CD4-positive, alpha-beta T cell (primary cell): ENCODE results near the gene MED12L. TPM values are rescaled to one million over a fixed set of nuclear protein-coding genes. Genes with fewer than 3 reads are reported as not detected.

ENCODE experiments used
- ATAC-seq: fragments of 200-7000 bp; cut with Tn5 transposase; one replicate; pipeline ENCODE4 v1.10.0; 2022; ENCODE audit warnings: mild to moderate bottlenecking; ENCODE audit not compliant: poor library complexity
- CTCF ChIA-PET: fragments of 350-600 bp; sonication (Branson Sonifier 250); formaldehyde crosslinking; loops from one replicate; lab custom pipeline; 2021; ENCODE audit warnings: antibody characterized with exemption, inconsistent platforms; lab: Charles Lee
- POLR2A ChIA-PET: fragments of 350-600 bp; sonication (Branson Sonifier 250); formaldehyde crosslinking; loops from one replicate; lab custom pipeline; 2021; ENCODE audit warnings: antibody characterized with exemption, inconsistent platforms; lab: Charles Lee
- DNase-seq, 14 experiments: peaks; one replicate each; pipeline ENCODE4 v3.0.0-alpha.2; 2013 to 2020; ENCODE audit warnings: mixed read lengths in 2 of 14
- H3K27ac ChIP-seq, 2 donors: one replicate each; pipeline versions ENCODE4 v1.5.1 to v1.7.0; 2013; ENCODE audit warnings: low read length in 2 of 2, low read depth in 1 of 2, mild to moderate bottlenecking in 1 of 2
- H3K27me3 ChIP-seq, 2 experiments: 1 replicate in 1 of 2; 2 replicates in 1 of 2; pipeline versions ENCODE4 v1.6.1 to v1.7.0; 2013; ENCODE audit warnings: low read length in 2 of 2, control low read depth in 1 of 2, mild to moderate bottlenecking in 1 of 2, moderate library complexity in 1 of 2; ENCODE audit not compliant: insufficient read depth in 2 of 2, control insufficient read depth in 1 of 2
- H3K36me3 ChIP-seq: one replicate; pipeline ENCODE4 v1.6.1; 2013; ENCODE audit warnings: low read length, control low read depth; ENCODE audit not compliant: insufficient read depth
- H3K4me1 ChIP-seq: one replicate; pipeline ENCODE4 v1.6.1; 2013; ENCODE audit warnings: low read length, control low read depth; ENCODE audit not compliant: insufficient read depth
- H3K4me3 ChIP-seq: one replicate; pipeline ENCODE4 v1.5.1; 2013; ENCODE audit warnings: mild to moderate bottlenecking, low read length, moderate library complexity
- H3K9me3 ChIP-seq, 2 experiments: 1 replicate in 1 of 2; 2 replicates in 1 of 2; pipeline versions ENCODE4 v1.6.1 to v1.7.0; 2013; ENCODE audit warnings: low read length in 2 of 2, mild to moderate bottlenecking in 2 of 2, control low read depth in 1 of 2, moderate library complexity in 1 of 2; ENCODE audit not compliant: control insufficient read depth in 1 of 2, insufficient read depth in 1 of 2
- H3K27ac Mint-ChIP-seq: one replicate; pipeline ENCODE4 v1.8.0; 2020; ENCODE audit warnings: mixed read lengths
- H3K27me3 Mint-ChIP-seq: one replicate; pipeline ENCODE4 v1.8.0; 2021; ENCODE audit warnings: mixed read lengths
- H3K36me3 Mint-ChIP-seq: one replicate; pipeline ENCODE4 v1.8.0; 2021; ENCODE audit warnings: low read depth, mixed read lengths
- H3K4me1 Mint-ChIP-seq: one replicate; pipeline ENCODE4 v1.8.0; 2021; ENCODE audit warnings: low read depth, mixed read lengths
- H3K4me3 Mint-ChIP-seq: one replicate; pipeline ENCODE4 v1.8.0; 2020; ENCODE audit warnings: mild to moderate bottlenecking, mixed read lengths
- H3K9me3 Mint-ChIP-seq: one replicate; pipeline ENCODE4 v1.8.0; 2020; ENCODE audit warnings: mixed read lengths
- CTCF ChIP-seq: fragments of 200-600 bp; IDR thresholded peaks from one replicate; pipeline ENCODE4 v1.8.0; 2022; ENCODE audit warnings: antibody characterized with exemption, mild to moderate bottlenecking
- intact Hi-C, 2 experiments: fragments of 100-400 bp; cut with DNase I in 1 of 2; cut with micrococcal nuclease in 1 of 2; formaldehyde crosslinking; loops; one replicate each; pipeline versions ENCODE4 v1.15.1 to v1.9.0; 2023 to 2025; cut with DNase I, micrococcal nuclease
- total RNA-seq, 174 experiments: library from RNA in 2 of 174; stranded (reverse) in 2 of 174; gene quantifications; one replicate each; pipeline ENCODE4 v1.2.3 and lab custom pipeline; 2021 to 2026

The MED12L gene
- total RNA-seq, 2 experiments from 2014 or later, result 0.39 to 0.49 TPM

- no peak overlapping the region for H3K4me3 ChIP-seq
- H3K4me3 Mint-ChIP-seq, result no peak overlapping the region
- no peak for DNase-seq
- H3K36me3 Mint-ChIP-seq, result no peaks in the 10 kb centered on the region
- H3K27me3 ChIP-seq, result no peaks in the 10 kb centered on the region
- no peaks in the 10 kb centered on the region for H3K9me3 ChIP-seq
- no peak overlapping the region for H3K27ac ChIP-seq
- peaks cover 5% of the 10 kb centered on the region for H3K4me1 Mint-ChIP-seq
- CTCF ChIA-PET, result no interaction called here
- peaks cover 8% of the 10 kb centered on the region for H3K27me3 Mint-ChIP-seq
- H3K36me3 ChIP-seq, result no peaks in the 10 kb centered on the region
- peaks cover 4% of the 10 kb centered on the region for H3K4me1 ChIP-seq
- POLR2A ChIA-PET, result no interaction called here
- no peak for TF ChIP-seq CTCF
- no peak for ATAC-seq
- H3K9me3 Mint-ChIP-seq, result no peaks in the 10 kb centered on the region
- no peak overlapping the region for H3K27ac Mint-ChIP-seq
- intact Hi-C loops, result no loop called here
These were observed 221.7 kb downstream of the MED12L start for GRCh38 chr3:151307131-151307530.

- Histone ChIP-seq H3K27ac (no peak overlapping the region), H3K36me3 (no peaks in the 10 kb centered on the region), H3K27me3 (no peaks in the 10 kb centered on the region), H3K4me3 (no peak overlapping the region), H3K9me3 (no peaks in the 10 kb centered on the region), H3K4me1 (peaks cover 4% of the 10 kb centered on the region)
- H3K9me3 Mint-ChIP-seq, result no peaks in the 10 kb centered on the region
- TF ChIP-seq CTCF, result no peak
- ChIA-PET POLR2A (no interaction called here), CTCF (no interaction called here)
- H3K27me3 Mint-ChIP-seq, result peaks cover 4% of the 10 kb centered on the region
- H3K4me3 Mint-ChIP-seq, result no peak overlapping the region
- DNase-seq (no peak), ATAC-seq (no peak)
- H3K27ac Mint-ChIP-seq, result no peak overlapping the region
- peaks cover 5% of the 10 kb centered on the region for H3K4me1 Mint-ChIP-seq
- intact Hi-C loops, result no loop called here
- H3K36me3 Mint-ChIP-seq, result no peaks in the 10 kb centered on the region
These were observed 222.4 kb downstream of the MED12L start for GRCh38 chr3:151307583-151308488.

- no peaks in the 10 kb centered on the region for H3K9me3 Mint-ChIP-seq
- H3K27me3 ChIP-seq, result no peaks in the 10 kb centered on the region
- no peak for TF ChIP-seq CTCF
- H3K27ac Mint-ChIP-seq, result no peak overlapping the region
- ChIA-PET CTCF (no interaction called here), POLR2A (no interaction called here)
- peaks cover 4% of the 10 kb centered on the region for H3K4me1 ChIP-seq
- no peak overlapping the region for H3K4me3 Mint-ChIP-seq
- intact Hi-C loops, result no loop called here
- DNase-seq (no peak), ATAC-seq (no peak)
- no peaks in the 10 kb centered on the region for H3K27me3 Mint-ChIP-seq
- no peaks in the 10 kb centered on the region for H3K36me3 ChIP-seq
- H3K9me3 ChIP-seq, result no peaks in the 10 kb centered on the region
- no peaks in the 10 kb centered on the region for H3K36me3 Mint-ChIP-seq
- no peak overlapping the region for H3K4me3 ChIP-seq
- H3K4me1 Mint-ChIP-seq, result peaks cover 5% of the 10 kb centered on the region
- no peak overlapping the region for H3K27ac ChIP-seq
These were observed 224.1 kb downstream of the MED12L start for GRCh38 chr3:151309566-151309965.
